Dermis blood vessel endothelial cell (primary cell): ENCODE results near the gene TMEM125. TPM values are rescaled to one million over a fixed set of nuclear protein-coding genes. Genes with fewer than 3 reads are reported as not detected.
A peak's percentile ranks its signal among the peaks of the same experiment; 100 is the strongest.

Experiments used
- DNase-seq: peaks from one replicate; pipeline ENCODE4 v3.0.0; 2010
- total RNA-seq: library from RNA; depleted of rRNA; stranded (reverse); fragments of >200 nt; gene quantifications from 2 replicates; pipeline ENCODE4 v1.2.3, GENCODE V29; 2014

TMEM125 gene
- total RNA-seq, result 0.05 TPM in 1 of 2 replicates, not detected in the other

GRCh38 chr1:43269627-43270375 lies at the start of gene TMEM125:
TSS of gene TMEM125 (plus strand) at chr1:43269983. CDS start at chr1:43272723, 2,740 bp downstream.
- no peak for DNase-seq

GRCh38 chr1:43220905-43221778 lies 48.6 kb upstream of the TMEM125 start:
- no peak for DNase-seq

- no peak for DNase-seq
Observed at GRCh38 chr1:43221797-43222196, 48.0 kb upstream of the TMEM125 start.

GRCh38 chr1:43222879-43223278 lies 46.9 kb upstream of the TMEM125 start:
- no peak for DNase-seq

GRCh38 chr1:43225168-43225567 lies 44.6 kb upstream of the TMEM125 start:
- peak; percentile 43 for DNase-seq

- peak; percentile 90 for DNase-seq
Observed at GRCh38 chr1:43227143-43227764, 42.5 kb upstream of the TMEM125 start.

GRCh38 chr1:43229826-43230780 lies 39.7 kb upstream of the TMEM125 start:
- no peak for DNase-seq

GRCh38 chr1:43232074-43232473 lies 37.7 kb upstream of the TMEM125 start:
- peak; percentile 87 for DNase-seq

GRCh38 chr1:43232482-43232881 lies 37.3 kb upstream of the TMEM125 start:
- DNase-seq, result peak; percentile 13

- no peak for DNase-seq
Observed at GRCh38 chr1:43233631-43234030, 36.2 kb upstream of the TMEM125 start.

- no peak for DNase-seq
Observed at GRCh38 chr1:43234267-43234666, 35.5 kb upstream of the TMEM125 start.

- no peak for DNase-seq
Observed at GRCh38 chr1:43235040-43235439, 34.7 kb upstream of the TMEM125 start.

GRCh38 chr1:43235451-43236121 lies 34.2 kb upstream of the TMEM125 start:
- no peak for DNase-seq

- DNase-seq, result no peak
Observed at GRCh38 chr1:43237121-43237520, 32.7 kb upstream of the TMEM125 start.

GRCh38 chr1:43238085-43238484 lies 31.7 kb upstream of the TMEM125 start:
- DNase-seq, result peak; percentile 90

- DNase-seq, result no peak
Observed at GRCh38 chr1:43238991-43239469, 30.8 kb upstream of the TMEM125 start.

- no peak for DNase-seq
Observed at GRCh38 chr1:43239484-43239883, 30.3 kb upstream of the TMEM125 start.

- peak; percentile 56 for DNase-seq
Observed at GRCh38 chr1:43241413-43241836, 28.4 kb upstream of the TMEM125 start.

GRCh38 chr1:43243299-43243698 lies 26.5 kb upstream of the TMEM125 start:
- DNase-seq, result no peak

- no peak for DNase-seq
Observed at GRCh38 chr1:43246466-43247213, 23.1 kb upstream of the TMEM125 start.
